ENCODE measurements around the gene JAG1.

JAG1 gene

GRCh38 chr20:10667560-10668167 is 6.1 kb downstream of the JAG1 start:
- no peak for DNase-seq (ENCODE audit: low read depth)

GRCh38 chr20:10667077-10667401 is 6.8 kb downstream of the JAG1 start:
- DNase-seq (ENCODE audit: low read depth) = no peak

- no peak for DNase-seq (ENCODE audit: low read depth)
Measured at GRCh38 chr20:10666221-10667076, 7.3 kb downstream of the JAG1 start.

- DNase-seq (ENCODE audit: low read depth) = no peak
Measured at GRCh38 chr20:10665791-10666190, 8.0 kb downstream of the JAG1 start.

GRCh38 chr20:10665027-10665561 is 8.7 kb downstream of the JAG1 start:
- DNase-seq (ENCODE audit: low read depth) = no peak

GRCh38 chr20:10663756-10664155 is 10.0 kb downstream of the JAG1 start:
- DNase-seq (ENCODE audit: low read depth) = no peak

GRCh38 chr20:10662661-10663458 is 10.9 kb downstream of the JAG1 start:
- DNase-seq (ENCODE audit: low read depth) = no peak

- no peak for DNase-seq (ENCODE audit: low read depth)
Measured at GRCh38 chr20:10662151-10662550, 11.6 kb downstream of the JAG1 start.

GRCh38 chr20:10661261-10661660 is 12.5 kb downstream of the JAG1 start:
- no peak for DNase-seq (ENCODE audit: low read depth)

- DNase-seq (ENCODE audit: low read depth) = no peak
Measured at GRCh38 chr20:10660661-10661060, 13.1 kb downstream of the JAG1 start.

- no peak for DNase-seq (ENCODE audit: low read depth)
Measured at GRCh38 chr20:10659651-10660601, 13.9 kb downstream of the JAG1 start.

GRCh38 chr20:10658876-10659632 is 14.7 kb downstream of the JAG1 start:
- no peak for DNase-seq (ENCODE audit: low read depth)

GRCh38 chr20:10658051-10658823 is 15.6 kb downstream of the JAG1 start:
- DNase-seq (ENCODE audit: low read depth) = no peak

GRCh38 chr20:10657453-10657852 is 16.3 kb downstream of the JAG1 start:
- no peak for DNase-seq (ENCODE audit: low read depth)

GRCh38 chr20:10655720-10656669 is 17.8 kb downstream of the JAG1 start:
- DNase-seq (ENCODE audit: low read depth) = no peak

GRCh38 chr20:10654630-10655029 is 19.2 kb downstream of the JAG1 start:
- no peak for DNase-seq (ENCODE audit: low read depth)

- DNase-seq (ENCODE audit: low read depth) = no peak
Measured at GRCh38 chr20:10654250-10654610, 19.6 kb downstream of the JAG1 start.

GRCh38 chr20:10653599-10654249 is 20.1 kb downstream of the JAG1 start:
- no peak for DNase-seq (ENCODE audit: low read depth)

All from CMK (cell line).